HL-60 (cell line): ENCODE results near the gene KCNK15.

Source experiments
- DNase-seq, 2 experiments: peaks; one replicate each; pipeline ENCODE4 v3.0.0-alpha.2; 2010 to 2020; ENCODE audit warnings: low read depth in 1 of 2, low spot score in 1 of 2
- H3K27ac ChIP-seq: fragments of 250-450 bp; sonication (Bioruptor Pico); replicated peaks from 2 replicates; pipeline ENCODE4 v1.5.1; 2020; ENCODE audit warnings: mild to moderate bottlenecking, moderate library complexity
- H3K27me3 ChIP-seq: fragments of 250-450 bp; sonication (Bioruptor Pico); 2 replicates; pipeline ENCODE4 v1.5.1; 2021; ENCODE audit warnings: mild to moderate bottlenecking, moderate library complexity; ENCODE audit not compliant: insufficient read depth, poor library complexity, severe bottlenecking
- H3K4me3 ChIP-seq: replicated peaks from 2 replicates; pipeline ENCODE4 v1.5.1; 2011; ENCODE audit warnings: mild to moderate bottlenecking, control low read depth, low read length; ENCODE audit not compliant: insufficient read depth
- GABPA ChIP-seq: IDR thresholded peaks from 2 replicates; pipeline ENCODE4 v1.6.1; 2012; ENCODE audit warnings: low read depth
- POLR2AphosphoS5 ChIP-seq: IDR thresholded peaks from 2 replicates; pipeline ENCODE4 v1.6.1; 2012; ENCODE audit warnings: low read depth
- SPI1 ChIP-seq: IDR thresholded peaks from 2 replicates; pipeline ENCODE4 v1.6.1; 2012; ENCODE audit warnings: low read depth, mild to moderate bottlenecking, borderline replicate concordance
- TF ChIP-seq, protein P1 (sequence below): IDR thresholded peaks from one replicate; pipeline ENCODE4 v1.5.1; 2011; ENCODE audit warnings: low read length, control low read depth, inconsistent platforms; ENCODE audit not compliant: insufficient read depth
- TF ChIP-seq, protein P2 (sequence below): IDR thresholded peaks from 2 replicates; pipeline ENCODE4 v1.6.1; 2012; ENCODE audit warnings: low read depth; ENCODE audit not compliant: insufficient replicate concordance

KCNK15 gene

DNA sequence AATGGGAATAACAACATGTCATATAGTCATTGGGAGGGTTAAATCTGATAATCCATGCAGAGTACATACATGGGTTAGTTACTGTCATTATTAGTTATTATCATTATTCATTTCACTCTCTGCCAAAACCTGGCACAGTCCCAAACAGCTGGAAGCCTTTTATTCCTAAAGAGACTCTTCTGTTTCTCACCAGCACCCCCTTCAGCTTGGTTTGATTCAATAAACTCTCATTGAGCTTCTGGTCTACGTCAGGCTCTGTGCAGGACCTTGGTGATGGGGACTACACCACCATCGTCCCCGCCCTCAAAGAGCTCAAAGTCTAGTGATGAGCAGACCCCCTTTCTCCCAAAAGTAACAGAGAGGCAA, 2.3 kb downstream of the KCNK15 start:
- no peak for DNase-seq
- Histone ChIP-seq H3K4me3 (no peak overlapping the region), H3K27ac (no peak overlapping the region), H3K27me3 (peaks cover 10% of the 10 kb centered on the region)
- no peak for TF ChIP-seq POLR2AphosphoS5
- no peak for TF ChIP-seq GABPA
- TF ChIP-seq, protein P1, sequence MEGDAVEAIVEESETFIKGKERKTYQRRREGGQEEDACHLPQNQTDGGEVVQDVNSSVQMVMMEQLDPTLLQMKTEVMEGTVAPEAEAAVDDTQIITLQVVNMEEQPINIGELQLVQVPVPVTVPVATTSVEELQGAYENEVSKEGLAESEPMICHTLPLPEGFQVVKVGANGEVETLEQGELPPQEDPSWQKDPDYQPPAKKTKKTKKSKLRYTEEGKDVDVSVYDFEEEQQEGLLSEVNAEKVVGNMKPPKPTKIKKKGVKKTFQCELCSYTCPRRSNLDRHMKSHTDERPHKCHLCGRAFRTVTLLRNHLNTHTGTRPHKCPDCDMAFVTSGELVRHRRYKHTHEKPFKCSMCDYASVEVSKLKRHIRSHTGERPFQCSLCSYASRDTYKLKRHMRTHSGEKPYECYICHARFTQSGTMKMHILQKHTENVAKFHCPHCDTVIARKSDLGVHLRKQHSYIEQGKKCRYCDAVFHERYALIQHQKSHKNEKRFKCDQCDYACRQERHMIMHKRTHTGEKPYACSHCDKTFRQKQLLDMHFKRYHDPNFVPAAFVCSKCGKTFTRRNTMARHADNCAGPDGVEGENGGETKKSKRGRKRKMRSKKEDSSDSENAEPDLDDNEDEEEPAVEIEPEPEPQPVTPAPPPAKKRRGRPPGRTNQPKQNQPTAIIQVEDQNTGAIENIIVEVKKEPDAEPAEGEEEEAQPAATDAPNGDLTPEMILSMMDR: no peak
- TF ChIP-seq, protein P2, sequence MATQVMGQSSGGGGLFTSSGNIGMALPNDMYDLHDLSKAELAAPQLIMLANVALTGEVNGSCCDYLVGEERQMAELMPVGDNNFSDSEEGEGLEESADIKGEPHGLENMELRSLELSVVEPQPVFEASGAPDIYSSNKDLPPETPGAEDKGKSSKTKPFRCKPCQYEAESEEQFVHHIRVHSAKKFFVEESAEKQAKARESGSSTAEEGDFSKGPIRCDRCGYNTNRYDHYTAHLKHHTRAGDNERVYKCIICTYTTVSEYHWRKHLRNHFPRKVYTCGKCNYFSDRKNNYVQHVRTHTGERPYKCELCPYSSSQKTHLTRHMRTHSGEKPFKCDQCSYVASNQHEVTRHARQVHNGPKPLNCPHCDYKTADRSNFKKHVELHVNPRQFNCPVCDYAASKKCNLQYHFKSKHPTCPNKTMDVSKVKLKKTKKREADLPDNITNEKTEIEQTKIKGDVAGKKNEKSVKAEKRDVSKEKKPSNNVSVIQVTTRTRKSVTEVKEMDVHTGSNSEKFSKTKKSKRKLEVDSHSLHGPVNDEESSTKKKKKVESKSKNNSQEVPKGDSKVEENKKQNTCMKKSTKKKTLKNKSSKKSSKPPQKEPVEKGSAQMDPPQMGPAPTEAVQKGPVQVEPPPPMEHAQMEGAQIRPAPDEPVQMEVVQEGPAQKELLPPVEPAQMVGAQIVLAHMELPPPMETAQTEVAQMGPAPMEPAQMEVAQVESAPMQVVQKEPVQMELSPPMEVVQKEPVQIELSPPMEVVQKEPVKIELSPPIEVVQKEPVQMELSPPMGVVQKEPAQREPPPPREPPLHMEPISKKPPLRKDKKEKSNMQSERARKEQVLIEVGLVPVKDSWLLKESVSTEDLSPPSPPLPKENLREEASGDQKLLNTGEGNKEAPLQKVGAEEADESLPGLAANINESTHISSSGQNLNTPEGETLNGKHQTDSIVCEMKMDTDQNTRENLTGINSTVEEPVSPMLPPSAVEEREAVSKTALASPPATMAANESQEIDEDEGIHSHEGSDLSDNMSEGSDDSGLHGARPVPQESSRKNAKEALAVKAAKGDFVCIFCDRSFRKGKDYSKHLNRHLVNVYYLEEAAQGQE: no peak
- no peak for TF ChIP-seq SPI1

DNA sequence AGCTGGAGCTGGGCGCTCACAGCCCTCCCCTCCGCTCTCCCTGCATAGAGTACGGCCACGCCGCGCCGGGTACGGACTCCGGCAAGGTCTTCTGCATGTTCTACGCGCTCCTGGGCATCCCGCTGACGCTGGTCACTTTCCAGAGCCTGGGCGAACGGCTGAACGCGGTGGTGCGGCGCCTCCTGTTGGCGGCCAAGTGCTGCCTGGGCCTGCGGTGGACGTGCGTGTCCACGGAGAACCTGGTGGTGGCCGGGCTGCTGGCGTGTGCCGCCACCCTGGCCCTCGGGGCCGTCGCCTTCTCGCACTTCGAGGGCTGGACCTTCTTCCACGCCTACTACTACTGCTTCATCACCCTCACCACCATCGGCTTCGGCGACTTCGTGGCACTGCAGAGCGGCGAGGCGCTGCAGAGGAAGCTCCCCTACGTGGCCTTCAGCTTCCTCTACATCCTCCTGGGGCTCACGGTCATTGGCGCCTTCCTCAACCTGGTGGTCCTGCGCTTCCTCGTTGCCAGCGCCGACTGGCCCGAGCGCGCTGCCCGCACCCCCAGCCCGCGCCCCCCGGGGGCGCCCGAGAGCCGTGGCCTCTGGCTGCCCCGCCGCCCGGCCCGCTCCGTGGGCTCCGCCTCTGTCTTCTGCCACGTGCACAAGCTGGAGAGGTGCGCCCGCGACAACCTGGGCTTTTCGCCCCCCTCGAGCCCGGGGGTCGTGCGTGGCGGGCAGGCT, 4.6 kb downstream of the KCNK15 start:
- Histone ChIP-seq H3K27me3 (peaks cover 10% of the 10 kb centered on the region), H3K4me3 (no peak overlapping the region), H3K27ac (no peak overlapping the region)
- TF ChIP-seq GABPA (no peak), POLR2AphosphoS5 (no peak), SPI1 (no peak)
- TF ChIP-seq, protein P2: no peak
- TF ChIP-seq, protein P1: no peak
- DNase-seq: no peak

DNA sequence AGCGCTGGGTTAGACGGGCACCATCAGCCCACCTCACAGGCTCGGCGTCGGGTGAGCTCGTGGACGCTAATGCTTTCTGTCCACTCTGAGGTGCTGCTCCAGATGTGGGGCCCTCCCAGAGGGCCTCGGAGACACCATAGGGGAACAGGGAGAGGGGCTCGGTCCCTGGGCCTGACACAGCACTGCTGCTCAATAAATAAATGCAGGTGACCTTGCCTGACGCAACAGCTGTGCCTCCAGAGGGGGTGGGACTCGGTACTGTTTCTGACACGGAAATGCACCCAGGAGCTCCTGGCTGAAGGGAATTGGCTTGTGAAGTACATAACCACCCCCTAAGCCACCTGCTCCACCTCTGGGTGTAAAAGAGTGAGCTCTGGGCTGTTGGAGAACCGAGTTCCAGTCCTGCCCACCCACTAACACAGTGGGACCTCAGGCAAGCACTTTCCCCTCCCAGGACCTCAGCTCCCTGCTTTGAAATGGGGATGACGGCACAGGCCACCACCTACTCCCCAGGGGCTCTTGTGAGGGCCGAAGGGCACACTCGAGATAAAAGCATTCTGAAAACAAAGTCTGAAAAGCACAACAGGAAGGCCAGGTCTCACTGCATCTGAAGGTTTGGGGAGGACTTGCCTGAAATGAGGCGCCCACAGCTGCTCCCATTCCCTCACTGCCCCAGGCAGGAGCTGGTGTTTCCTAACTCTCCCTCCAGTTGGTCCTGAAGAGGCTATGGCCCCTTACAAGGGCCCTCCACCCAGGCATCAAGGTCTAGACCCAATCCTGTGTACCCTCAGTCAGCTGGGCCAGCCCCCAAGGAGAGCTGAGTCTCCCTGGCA, 6.7 kb downstream of the KCNK15 start:
- H3K4me3 ChIP-seq: no peak overlapping the region
- TF ChIP-seq, protein P1: no peak
- TF ChIP-seq GABPA (no peak), POLR2AphosphoS5 (no peak), SPI1 (no peak)
- TF ChIP-seq, protein P2: no peak
- H3K27ac ChIP-seq: no peak overlapping the region
- H3K27me3 ChIP-seq: no peaks in the 10 kb centered on the region
- DNase-seq: no peak
